Right atrium auricular region (tissue), 2 donors: ENCODE data around the gene TAT. TPM values are rescaled to one million over a fixed set of nuclear protein-coding genes. Genes with fewer than 3 reads are reported as not detected.

Source experiments
- DNase-seq: peaks from one replicate; pipeline ENCODE4 v3.0.0-alpha.2; 2019; ENCODE audit warnings: low spot score
- H3K27ac ChIP-seq, 2 donors: fragments of 200-600 bp; sonication (generic); 1 replicate in 1 of 2; 2 replicates in 1 of 2; pipeline ENCODE4 v1.5.1; 2016 to 2019
- H3K27me3 ChIP-seq, 2 donors: fragments of 200-600 bp; sonication (generic); one replicate each; pipeline versions ENCODE4 v1.5.1 to v1.6.0; 2017 to 2019
- H3K36me3 ChIP-seq: fragments of 200-600 bp; sonication (generic); one replicate; pipeline ENCODE4 v1.5.1; 2016
- H3K4me1 ChIP-seq, 2 donors: fragments of 200-600 bp; sonication (generic); one replicate each; pipeline versions ENCODE4 v1.5.1 to v1.6.0; 2017 to 2019
- H3K4me3 ChIP-seq, 2 donors: fragments of 200-600 bp; sonication (generic); 1 replicate in 1 of 2; 2 replicates in 1 of 2; pipeline ENCODE4 v1.5.1; 2017 to 2019; ENCODE audit warnings: mild to moderate bottlenecking in 1 of 2, moderate library complexity in 1 of 2
- H3K9me3 ChIP-seq, 2 donors: fragments of 200-600 bp; sonication (generic); one replicate each; pipeline ENCODE4 v1.5.1; 2019
- total RNA-seq, 2 donors: library from RNA; depleted of rRNA; stranded (reverse); fragments of >200 nt; gene quantifications; one replicate each; pipeline ENCODE4 v1.1.0, GENCODE V29; 2016
- TF ChIP-seq, protein P1 (sequence below), 2 donors: fragments of 200-600 bp; sonication (generic); IDR thresholded peaks; one replicate each; pipeline ENCODE4 v1.5.1; 2019; ENCODE audit warnings: antibody characterized with exemption in 2 of 2

TAT gene
- total RNA-seq, 2 donors from 2014 or later = not detected

DNA sequence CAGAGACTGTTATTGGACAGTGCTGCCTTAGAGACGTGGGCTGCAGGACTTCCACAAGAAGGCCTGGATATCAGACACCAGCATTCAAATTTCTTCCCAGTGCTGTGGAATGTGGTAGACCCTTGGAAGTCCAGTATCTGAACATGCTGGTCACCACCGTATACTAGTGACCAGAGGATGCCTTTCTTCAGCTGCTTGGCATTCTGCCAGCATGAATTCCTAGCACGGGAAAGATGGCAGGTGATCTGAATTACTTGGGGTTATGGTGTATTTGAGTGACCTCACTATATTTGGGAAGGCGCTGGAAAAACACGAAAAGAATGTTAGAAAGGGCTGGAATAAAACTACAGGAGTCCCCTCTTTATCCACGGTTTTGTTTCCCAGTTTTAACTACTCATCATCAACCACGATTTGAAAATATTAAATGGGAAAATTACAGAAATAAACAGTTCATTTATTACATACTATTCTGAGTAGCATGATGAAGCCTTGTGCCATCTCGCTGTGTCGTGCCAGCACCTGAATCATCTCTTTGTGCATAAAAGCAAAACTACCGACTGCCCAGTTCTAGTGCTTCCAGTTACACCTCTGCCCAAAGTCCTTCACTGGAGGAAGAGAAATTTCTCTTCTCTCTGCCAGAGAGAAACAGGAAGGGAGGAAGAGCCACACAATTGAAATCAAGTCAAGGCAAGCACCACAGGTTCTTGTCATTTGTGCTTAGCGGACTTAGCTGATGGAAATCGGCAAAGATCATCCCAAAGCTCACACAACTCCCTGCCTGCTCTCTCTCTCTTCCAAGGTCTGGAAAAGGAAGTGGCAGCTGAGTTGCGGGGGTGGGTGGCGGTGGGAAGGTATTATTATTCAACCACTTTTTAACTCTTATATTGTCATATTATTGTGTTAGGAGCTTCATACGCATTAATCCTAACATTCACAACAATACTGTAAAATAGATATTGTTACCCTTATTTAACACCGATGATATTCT is 52.0 kb downstream of the TAT start:
- H3K36me3 ChIP-seq = no peaks in the 10 kb centered on the region
- TF ChIP-seq, protein P1, sequence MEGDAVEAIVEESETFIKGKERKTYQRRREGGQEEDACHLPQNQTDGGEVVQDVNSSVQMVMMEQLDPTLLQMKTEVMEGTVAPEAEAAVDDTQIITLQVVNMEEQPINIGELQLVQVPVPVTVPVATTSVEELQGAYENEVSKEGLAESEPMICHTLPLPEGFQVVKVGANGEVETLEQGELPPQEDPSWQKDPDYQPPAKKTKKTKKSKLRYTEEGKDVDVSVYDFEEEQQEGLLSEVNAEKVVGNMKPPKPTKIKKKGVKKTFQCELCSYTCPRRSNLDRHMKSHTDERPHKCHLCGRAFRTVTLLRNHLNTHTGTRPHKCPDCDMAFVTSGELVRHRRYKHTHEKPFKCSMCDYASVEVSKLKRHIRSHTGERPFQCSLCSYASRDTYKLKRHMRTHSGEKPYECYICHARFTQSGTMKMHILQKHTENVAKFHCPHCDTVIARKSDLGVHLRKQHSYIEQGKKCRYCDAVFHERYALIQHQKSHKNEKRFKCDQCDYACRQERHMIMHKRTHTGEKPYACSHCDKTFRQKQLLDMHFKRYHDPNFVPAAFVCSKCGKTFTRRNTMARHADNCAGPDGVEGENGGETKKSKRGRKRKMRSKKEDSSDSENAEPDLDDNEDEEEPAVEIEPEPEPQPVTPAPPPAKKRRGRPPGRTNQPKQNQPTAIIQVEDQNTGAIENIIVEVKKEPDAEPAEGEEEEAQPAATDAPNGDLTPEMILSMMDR (IDR thresholded peaks at IDR 0.05) = no peak
- no peaks in the 10 kb centered on the region for H3K27me3 ChIP-seq
- no peak overlapping the region for H3K27ac ChIP-seq
- DNase-seq = no peak
- H3K4me3 ChIP-seq = no peak overlapping the region
- H3K9me3 ChIP-seq = no peaks in the 10 kb centered on the region
- H3K4me1 ChIP-seq = peaks cover 0 to 7% of the 10 kb centered on the region in 2 donors

DNA sequence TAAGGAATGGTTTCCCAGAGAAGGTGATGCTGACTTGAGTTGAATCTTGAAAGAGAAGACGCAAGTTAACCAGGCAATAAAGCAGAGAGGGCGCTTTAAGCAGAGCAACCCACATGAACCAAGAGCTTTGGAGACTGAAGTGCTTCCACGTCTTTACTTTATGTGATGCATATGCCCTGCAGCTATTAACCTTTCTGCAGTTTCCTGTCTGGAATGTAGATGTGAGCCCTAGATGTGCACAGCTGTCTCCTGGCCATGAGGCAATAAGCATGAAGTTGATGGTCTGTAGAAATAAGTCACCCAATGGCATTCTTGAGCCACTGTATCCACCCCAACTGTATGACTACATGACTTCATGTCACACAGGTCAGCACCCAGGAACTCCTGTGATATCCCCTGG is 56.3 kb downstream of the TAT start:
- TF ChIP-seq, protein P1 (IDR thresholded peaks at IDR 0.05) = no peak
- Histone ChIP-seq H3K27me3 (no peaks in the 10 kb centered on the region), H3K27ac (no peak overlapping the region), H3K4me1 (no peaks in the 10 kb centered on the region), H3K4me3 (no peak overlapping the region), H3K36me3 (no peaks in the 10 kb centered on the region), H3K9me3 (no peaks in the 10 kb centered on the region)
- DNase-seq = no peak

Other genes starting within 250 kb of the TAT start
- 10 to 100 TPM; 17.7 to 39.1 TPM for gene CALB2, start 218.4 kb downstream of the TAT start, total RNA-seq
- gene TLE7, start 135.0 kb downstream of the TAT start, total RNA-seq = not detected
- 1 to 10 TPM; 2.8 to 4.8 TPM for gene ZNF23, start 114.8 kb downstream of the TAT start, total RNA-seq
- gene ZNF19, start 87.8 kb downstream of the TAT start, total RNA-seq = 1 to 10 TPM in 1 of 2 donors, under 1 TPM in 1; 0.82 to 2.5 TPM
- under 1 TPM in 1 of 2 donors, not detected in 1; 0.67 TPM for gene CHST4, start 50.7 kb downstream of the TAT start, total RNA-seq
- gene MARVELD3, start 49.1 kb upstream of the TAT start, total RNA-seq = not detected
- 10 to 100 TPM in 1 of 2 donors, 1 to 10 TPM in 1; 3.5 to 10.8 TPM for gene PHLPP2, start 147.6 kb upstream of the TAT start, total RNA-seq
- 10 to 100 TPM; 38.6 to 44.6 TPM for gene AP1G1, start 231.7 kb upstream of the TAT start, total RNA-seq